Ramos (cell line): ENCODE measurements around the gene ZC3H4.
"Not testable (repeated sequence)": the region's sequence is repeated elsewhere in the genome, so short reads cannot be mapped to it uniquely, and the experiment has no call there.

ENCODE experiments used
- in situ Hi-C: fragments of 300-500 bp; cut with MboI; formaldehyde crosslinking; loops from one replicate; pipeline ENCODE4 v1.14.3; 2022; ENCODE audit warnings: low sequenced_read_pairs; ENCODE audit not compliant: unreplicated experiment

Gene ZC3H4

DNA sequence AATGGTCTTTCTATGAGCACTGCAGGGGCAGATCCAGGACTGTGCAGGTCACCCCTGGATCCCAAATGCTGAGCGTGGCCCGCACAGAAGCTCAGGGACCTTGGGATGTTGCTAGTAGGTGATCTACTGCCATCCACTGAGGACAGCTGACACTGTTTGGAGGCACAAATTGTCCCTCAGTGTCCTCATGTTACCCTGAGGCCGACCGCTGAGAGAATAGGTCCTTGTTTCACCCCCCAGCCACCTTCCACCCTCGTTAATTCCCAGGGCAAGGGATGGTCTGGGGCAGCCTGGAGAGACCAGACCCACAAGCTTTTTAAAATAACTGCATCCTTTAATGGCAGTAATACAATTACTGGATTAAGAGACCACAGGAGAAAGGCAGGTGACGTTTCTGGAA is 49.7 kb downstream of the ZC3H4 start:
- in situ Hi-C loops = no loop called here

DNA sequence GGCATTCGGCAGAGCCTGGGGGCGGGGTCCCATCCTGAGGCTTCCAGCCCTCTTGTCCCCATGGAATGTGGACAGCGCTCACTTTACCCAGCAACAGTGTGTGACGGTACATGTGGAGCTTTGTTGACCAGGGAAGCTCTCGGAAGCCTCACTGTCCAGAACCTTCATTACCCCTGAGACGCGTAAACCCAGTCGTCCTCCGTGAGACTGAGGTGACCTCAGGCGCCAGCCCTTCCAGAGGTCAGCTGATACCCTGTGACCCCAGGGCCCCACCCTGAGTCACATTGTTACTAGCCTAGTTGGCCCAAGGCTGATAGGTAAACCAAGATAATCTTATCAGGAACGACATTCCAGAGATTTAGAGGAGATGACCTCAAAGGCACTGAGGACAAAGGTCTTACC is 55.0 kb downstream of the ZC3H4 start:
- in situ Hi-C loops = no loop called here

DNA sequence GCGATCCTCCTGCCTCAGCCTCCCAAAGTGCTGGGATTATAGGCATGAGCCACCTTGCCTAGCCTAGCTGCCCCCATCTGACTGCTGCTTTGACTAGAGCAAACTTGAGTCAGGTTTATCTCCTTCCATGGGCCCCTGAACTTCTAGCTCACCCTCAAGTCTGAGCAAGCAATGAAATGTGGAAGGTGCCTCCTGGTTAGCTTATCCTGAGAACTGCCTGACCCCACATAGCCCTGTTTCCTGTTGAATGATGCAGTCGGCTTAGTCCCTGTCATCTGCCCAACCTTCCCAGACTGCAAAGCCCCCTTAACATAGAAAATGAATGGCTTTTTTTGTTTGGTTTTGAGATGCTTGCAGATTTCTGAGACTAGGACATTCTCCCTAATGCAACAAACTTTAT is 56.2 kb downstream of the ZC3H4 start:
- in situ Hi-C loops = no loop called here

DNA sequence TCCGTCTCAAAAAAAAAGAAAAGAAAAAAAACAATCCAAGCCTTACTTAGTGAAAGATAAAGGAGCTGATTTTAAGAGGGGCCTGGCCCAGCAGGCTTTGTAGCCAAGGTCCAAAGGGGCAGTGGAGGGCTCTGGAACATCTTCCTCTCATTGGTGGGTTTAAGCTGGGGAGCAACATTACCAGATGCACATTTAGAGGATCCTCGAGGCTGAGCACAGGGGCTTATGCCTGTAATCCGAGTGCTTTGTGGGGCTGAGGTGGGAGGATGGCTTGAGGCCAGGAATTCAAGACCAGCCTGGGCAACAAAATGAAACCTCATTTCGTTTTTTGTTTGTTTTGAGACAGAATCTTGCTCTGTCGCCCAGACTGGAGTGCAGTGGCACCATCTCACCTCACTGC is 57.2 kb downstream of the ZC3H4 start:
- in situ Hi-C loops = no loop called here

DNA sequence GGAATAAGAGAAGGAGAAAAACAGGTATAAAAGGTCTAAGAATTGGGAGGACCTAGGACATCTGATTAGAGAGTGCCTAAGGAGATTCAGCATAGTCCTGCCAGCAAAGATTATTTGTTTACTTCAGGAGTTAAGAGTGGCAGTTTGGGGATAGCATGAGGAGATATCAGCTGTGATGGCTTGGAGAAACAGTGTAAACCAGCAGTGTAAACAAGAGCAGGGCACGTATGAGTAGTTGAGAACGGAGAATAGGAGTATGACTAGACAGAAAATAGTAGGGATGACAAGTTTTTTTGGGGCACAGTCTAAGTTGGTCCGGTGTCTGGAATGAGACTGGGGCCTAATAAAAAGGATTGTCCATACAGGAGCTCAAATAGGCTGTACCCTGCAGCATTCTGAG is 63.0 kb downstream of the ZC3H4 start:
- in situ Hi-C loops = not testable (repeated sequence)

DNA sequence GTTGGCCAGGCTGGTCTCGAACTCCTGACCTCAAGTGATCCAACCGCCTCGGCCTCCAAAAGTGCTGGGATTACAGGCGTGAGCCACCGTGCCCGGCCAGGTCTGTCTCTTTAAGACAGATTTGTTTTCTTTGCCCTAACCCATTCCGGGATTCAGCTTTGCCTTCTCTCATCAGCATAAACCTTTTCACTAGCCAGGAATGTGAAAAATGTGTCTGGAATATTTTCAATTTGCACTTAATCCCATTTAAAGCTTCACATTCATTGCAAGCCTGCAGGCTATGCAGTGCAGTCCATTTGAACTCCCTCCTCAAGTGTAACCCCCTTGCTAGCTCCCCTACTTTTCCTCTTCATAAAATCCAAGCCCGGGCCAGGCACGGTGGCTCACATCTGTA is 64.3 kb downstream of the ZC3H4 start:
- in situ Hi-C loops = no loop called here

DNA sequence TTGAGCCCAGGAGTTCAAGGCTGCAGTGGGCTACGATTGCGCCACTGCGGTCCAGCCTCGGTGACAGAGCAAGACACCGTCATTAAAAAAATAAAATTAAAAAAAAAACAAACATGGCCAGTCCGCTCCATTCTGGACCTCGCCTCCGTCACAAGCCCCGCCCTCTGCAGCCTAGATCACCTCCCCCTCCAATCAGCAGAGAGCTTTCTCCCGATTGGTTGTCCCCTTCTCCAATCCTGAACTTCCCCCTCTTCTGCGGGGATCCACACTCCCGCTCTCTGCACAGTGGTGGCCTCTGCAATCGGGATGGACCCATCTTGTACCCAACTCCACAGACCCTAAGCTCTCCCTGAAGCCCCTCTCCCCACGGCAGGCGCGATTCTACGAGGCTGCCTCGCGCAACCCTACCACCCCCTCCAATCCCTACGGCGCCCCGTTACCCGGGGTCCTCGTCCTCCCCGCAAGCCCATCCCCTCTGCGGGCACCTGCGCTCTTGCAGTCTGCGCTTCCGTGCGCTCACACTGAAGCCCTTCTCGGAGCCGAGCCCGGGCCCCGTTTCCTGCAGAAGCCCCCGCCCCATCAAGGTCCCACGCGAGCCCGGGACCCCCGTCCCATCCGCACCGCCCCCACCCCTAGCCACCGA is 65.7 kb downstream of the ZC3H4 start:
- in situ Hi-C loops = no loop called here

DNA sequence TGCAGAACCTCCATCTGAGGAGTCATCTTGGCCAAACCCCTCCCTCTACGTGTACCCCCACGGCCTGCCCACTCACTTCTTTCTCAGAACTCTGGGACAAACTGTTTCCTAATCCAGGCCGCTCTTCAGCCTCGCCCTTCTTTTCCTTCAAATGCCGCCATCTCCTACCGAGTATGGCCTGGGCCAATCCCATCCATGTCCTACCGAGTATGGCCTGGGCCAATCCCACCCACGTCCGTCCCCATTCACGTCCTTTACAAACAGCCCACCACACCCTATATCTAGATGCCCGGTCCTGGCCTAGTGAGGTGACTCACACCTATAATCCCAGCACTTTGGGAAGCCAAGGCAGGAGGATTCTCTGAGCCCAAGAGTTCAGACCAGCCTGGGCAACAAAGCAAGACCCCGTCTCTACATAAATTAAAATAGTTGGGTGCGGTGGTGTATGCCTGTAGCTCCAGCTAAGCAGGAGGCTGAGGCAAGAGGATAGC is 66.3 kb downstream of the ZC3H4 start:
- in situ Hi-C loops = no loop called here

DNA sequence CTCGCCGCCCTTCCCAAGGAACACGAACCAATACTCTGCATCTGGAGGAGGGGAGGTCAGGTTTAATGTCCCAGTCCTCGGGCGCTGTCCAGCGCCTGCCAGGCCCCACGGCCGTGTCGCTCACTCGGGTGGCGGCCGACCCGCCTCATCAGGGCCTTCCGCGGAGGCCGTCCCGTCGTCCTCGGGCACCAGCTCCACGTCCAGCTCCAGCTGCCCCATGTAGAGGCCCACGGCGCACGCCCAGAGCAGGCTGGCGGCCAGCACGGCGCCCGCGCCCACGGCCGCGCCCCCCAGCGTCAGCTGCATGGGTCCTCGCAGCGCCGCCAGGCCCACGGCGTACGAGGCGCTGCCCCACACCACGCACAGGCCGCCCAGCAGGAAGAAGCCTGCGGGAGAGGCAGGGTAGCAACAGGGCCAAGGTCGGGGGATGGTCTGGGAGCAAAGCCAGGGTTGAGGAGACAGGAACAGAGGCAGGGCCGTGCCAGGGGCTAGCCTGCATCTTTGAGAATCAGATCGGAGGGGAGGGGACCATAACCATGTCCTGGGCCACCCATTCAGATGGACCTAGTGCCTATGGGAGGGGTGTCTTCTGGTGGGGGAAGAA is 67.6 kb downstream of the ZC3H4 start:
- in situ Hi-C loops = no loop called here

DNA sequence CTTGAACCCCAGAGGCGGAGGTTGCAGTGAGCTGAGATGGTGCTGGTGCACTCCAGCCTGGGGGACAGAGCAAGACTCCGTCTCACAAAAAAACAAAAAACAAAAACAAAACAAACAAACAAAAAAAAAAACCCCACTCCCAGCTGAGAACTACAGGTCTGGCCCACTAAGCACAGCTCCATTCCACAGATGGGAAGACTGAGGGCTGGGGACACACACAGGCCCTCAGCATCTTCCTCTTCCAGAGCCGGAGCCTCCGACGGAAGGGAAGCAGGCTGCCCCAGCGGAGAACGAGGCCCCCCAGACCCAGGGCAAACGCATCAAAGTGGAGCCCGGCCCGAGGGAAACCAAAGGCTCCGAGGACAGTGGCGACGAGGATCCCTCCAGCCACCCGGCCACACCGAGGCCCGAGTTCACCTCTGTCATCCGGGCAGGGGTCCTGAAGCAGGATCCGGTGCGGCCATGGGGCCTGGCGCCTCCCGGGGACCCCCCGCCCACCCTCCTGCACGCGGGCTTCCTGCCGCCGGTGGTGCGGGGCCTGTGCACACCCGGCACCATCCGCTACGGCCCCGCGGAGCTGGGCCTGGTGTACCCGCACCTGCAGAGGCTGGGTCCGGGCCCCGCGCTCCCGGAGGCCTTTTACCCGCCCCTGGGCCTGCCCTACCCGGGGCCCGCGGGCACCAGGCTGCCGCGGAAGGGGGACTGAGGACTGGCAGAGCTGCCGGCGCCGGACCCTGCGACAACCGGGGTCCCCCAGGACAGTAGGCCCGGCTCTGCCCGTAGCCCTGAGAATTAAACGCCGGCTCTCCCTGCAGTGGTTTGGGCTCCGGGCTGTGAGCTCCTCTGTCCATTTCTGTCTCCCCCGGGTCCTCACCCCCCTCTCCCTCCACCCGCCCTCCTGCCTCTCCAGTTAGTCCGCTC is 68.4 kb downstream of the ZC3H4 start:
- in situ Hi-C loops = no loop called here

DNA sequence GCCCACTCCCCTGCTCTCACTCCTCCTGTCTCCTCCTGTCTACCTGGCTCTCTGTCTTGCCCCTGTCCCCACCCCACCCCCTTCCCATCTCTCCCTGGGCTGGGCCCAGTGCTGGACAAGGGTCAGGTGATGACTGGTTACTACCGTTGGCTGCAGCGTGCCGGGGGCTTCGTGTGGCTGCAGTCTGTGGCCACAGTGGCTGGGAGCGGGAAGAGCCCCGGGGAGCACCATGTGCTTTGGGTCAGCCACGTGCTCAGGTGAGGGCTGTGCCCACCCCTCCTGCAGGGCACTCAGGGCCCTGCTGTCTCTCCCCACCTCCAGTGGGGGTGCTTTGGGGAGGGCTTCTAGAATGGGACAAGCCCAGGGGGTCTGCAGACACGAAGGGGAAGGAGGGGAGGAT is 72.7 kb downstream of the ZC3H4 start:
- in situ Hi-C loops = no loop called here

DNA sequence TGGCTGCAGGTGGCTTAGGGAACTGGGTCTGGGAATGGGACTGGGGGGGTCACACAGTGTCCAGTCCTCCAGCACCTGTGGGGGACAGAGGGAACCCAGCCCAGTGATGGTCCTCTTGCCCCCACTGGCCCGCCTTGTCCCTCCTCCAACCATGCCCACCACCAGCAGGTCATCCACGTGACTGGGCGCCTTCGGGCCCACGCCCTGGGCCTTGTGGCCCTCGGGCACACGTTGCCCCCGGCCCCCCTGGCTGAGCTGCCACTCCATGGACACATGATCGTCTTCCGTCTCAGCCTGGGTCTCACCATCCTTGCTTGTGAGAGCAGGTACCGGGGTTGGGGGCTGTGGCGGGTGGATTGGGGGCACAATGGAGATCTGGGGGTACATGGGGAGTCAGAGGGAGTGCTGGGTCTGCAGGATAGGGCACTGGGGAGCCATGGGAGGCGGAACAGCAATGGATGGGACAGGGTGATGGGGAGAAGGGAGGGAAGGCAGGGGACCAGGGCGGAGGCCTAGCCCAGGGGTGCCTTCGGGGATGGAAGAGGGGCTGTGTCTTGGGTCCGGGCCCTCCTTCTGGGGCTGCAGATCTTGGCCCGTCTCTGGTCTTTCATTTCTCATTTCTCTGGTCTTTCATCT is 74.2 kb downstream of the ZC3H4 start:
- in situ Hi-C loops = no loop called here

DNA sequence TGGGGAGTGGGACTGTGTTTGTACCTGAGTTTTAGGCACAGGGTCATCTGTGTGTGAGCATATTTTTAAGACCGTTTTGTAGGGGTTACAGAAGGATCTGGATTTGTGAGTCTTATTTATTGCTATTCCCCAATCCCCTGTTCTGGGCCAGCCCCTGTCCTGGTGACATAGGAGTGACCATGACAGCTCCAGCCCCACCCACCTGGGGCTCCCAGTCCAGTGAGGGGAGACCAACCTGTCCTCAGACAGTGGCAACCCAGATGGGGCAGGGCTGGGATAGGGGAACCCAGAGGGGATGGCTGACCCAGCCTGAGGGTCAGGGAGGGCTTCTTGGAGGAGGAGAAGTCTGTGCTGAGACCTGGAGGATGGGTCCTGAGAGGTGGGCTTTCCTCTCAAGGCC is 75.8 kb downstream of the ZC3H4 start:
- in situ Hi-C loops = no loop called here

DNA sequence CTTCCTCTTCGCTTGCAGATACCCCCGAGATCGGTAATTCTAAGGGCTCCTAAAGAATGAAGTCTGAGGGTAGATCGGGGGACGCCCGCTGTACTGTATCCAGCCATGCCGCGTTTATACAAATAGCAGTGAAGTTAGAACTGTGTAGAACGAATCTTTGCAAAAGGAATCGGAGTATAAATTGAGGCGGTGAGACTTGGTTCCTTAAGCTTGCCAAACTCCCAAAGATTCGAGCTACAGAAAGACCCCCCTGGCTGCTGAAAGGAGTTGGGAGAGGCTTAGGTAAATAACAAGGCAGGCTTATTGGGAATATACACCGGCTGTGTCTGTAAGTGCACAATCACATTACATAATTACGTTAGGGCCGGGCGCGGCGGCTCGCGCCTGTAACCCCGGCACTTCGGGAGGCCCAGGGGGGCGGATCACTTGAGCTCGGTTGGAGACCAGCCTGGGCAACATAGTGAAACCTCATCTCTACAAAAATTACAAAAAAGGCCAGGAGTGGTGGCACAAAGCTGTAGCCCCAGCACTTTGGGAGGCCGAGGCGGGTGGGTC is 77.4 kb downstream of the ZC3H4 start:
- in situ Hi-C loops = no loop called here

DNA sequence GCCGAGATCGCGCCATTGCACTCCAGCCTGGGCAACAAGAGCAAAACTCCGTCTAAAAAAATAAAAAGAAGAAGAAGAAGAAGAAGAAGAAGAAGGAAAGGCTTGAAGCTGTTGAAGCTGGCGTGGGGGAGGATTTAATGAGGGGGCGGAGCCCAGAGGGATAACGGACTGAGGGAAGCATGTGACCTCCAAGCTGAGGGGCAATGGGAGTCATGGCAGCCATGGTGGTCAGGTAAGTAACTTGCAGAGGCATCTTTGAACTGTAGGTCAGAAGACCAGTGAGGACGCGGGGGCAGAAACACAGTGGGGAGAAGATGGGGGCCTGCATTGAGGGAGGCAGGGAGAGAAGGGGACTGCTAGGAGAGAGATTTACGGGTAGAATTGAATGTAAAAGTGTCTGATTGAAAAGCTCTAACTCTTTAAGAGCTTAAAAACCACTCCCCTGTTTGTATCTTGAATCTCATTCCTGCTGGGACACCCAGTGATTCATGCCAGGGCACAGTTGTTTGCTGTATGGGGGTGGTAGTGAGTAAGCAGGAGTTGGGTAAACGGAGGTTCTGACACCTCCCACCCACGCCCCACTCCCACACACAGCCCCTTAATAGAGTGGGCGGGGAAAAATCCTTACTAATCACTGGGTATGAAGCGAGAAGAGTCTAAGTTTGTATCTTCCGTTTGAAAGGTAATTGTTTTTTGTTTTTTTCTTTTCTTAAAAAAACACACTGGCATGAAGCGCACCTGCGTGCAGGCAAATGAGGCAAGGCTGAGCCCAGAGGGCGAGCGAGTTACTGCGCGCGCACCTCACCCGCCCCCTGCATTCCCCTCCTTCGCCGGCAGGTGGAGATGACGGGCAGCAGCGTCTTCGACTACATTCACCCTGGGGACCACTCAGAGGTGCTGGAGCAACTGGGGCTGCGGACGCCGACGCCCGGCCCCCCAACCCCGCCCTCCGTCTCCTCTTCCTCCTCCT is 78.2 kb downstream of the ZC3H4 start:
- in situ Hi-C loops = no loop called here

DNA sequence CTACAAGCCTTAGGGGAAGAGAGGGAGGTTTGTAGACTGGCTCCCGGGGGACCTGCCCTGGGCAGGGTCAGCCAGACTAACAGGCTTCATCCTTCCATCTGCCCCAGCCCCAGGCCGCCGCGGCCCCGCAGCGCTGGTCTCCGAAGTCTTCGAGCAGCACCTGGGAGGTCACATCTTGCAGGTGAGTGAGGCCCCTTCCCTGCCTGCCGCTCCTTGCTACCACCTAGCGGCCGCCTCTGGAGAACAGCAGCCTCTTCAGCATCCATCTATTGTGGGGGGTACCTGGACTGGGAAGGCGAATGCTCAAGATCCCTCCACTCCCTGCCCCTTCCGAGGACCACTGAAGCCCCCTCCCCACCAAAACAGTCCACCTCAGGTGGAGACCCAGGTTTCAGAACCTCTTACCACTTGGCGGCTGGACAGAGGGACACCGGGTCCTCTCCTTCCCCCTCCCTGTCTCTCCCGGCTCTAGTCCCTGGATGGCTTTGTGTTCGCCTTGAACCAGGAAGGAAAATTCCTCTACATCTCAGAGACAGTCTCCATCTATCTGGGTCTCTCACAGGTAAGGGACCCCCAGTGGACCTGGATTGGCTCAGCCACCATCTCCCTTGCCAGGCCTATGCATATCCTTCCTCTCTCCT is 81.3 kb downstream of the ZC3H4 start:
- in situ Hi-C loops = no loop called here

DNA sequence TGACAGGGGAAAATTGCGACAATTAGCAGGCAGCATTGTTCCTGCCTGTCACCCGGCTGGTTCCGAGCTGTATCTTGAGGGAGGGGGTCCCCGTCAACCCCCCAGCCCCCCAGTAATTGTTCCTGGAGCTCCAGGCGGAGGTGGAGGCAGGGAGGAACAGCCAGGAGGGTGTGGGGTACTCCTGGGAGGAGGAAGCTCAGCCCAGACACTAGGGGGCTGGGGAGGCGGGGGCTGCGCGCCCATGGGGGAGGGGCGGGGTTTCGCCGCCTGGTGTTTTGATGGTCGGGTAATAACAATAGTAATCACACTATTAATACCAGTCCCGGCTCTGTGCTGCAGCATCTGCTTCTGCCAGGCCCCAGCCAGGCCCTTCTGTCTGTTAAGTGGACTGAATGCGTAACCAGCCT is 85.4 kb downstream of the ZC3H4 start:
- in situ Hi-C loops = no loop called here

DNA sequence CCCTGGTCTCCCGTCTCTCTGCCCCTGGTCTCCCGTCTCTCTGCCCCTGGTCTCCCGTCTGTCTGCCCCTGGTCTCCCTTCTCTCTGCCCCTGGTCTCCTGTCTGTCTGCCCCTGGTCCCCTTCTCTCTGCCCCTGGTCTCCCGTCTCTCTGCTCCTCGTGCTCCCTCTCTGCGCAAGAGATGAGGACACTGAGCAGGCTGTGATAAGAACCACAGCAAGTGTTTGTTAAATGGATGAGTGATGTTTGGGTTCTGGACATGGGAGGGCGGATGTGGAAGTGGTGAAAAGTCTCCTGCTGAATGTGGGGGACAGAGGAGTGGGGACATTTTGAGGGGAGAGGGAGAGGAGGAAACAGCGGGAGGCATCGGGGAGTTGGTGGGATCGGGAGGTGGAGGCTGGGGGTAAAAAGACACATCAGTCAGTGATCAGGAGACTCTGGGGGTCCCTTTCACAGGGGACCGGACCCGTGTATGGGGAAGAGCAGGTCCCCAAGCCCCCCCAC is 85.9 kb downstream of the ZC3H4 start:
- in situ Hi-C loops = no loop called here

DNA sequence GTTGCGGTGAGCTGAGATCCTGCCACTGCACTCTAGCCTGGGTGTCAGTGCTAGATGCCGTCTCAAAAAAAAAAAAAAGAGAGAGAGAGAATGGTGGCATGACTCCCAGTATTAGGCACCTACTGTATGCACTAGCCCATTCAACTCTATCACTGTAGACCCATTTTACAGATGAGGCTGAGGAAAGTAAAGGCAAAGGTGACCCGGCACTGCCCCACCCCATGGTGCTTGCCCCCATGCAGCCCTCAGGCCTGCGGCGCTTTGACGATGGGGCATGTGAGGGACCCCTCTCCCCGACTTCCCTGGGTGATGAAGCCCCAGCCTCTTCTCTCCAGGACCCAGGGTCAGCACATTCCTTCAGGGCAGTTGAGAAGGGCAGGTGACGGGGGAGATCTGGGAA is 86.7 kb downstream of the ZC3H4 start:
- in situ Hi-C loops = no loop called here
